HCT116 (cell line): Measurements from ENCODE around the gene ITPK1. TPM values are rescaled to one million over a fixed set of nuclear protein-coding genes. Genes with fewer than 3 reads are reported as not detected.

Experiments used
- ATAC-seq: fragments of 200-7000 bp; cut with Tn5 transposase; 2 replicates; pipeline ENCODE4 v1.9.1; 2020; ENCODE audit warnings: mild to moderate bottlenecking, moderate library complexity
- BruUV-seq: library from RNA; stranded (reverse); fragments of 400-500 nt; replicated peaks from 2 replicates; lab custom pipeline; 2021; lab: Mats Ljungman, UMichigan
- CTCF ChIA-PET: fragments of 300-600 bp; sonication (Branson Sonifier 250); formaldehyde crosslinking; loops from one replicate; lab custom pipeline; 2021; ENCODE audit warnings: antibody characterized with exemption; lab: Charles Lee
- POLR2A ChIA-PET: fragments of 300-600, 350-600 bp; sonication (Branson Sonifier 250); formaldehyde crosslinking; loops from one replicate; lab custom pipeline; 2021; ENCODE audit warnings: antibody characterized with exemption; lab: Charles Lee
- RAD21 ChIA-PET, 2 experiments: fragments of 300-600 bp; sonication (Branson Sonifier 250); formaldehyde crosslinking; loops; one replicate each; lab custom pipeline; 2023; ENCODE audit warnings: low total read pairs in 2 of 2; ENCODE audit not compliant: uncharacterized antibody in 2 of 2, unreplicated experiment in 2 of 2, low non-redundant PET in 1 of 2; lab: Charles Lee
- DNase-seq: peaks from one replicate; pipeline ENCODE4 v3.0.0-alpha.2; 2010; ENCODE audit warnings: low read depth, low spot score
- H2AFZ ChIP-seq: fragments of 200-600 bp; shearing (Covaris generic), sonication (generic); 2 replicates; pipeline ENCODE4 v1.6.1; 2017; ENCODE audit warnings: low read depth, mixed run types, mixed read lengths, antibody characterized with exemption, low read length; ENCODE audit not compliant: poor library complexity, severe bottlenecking
- H3K27ac ChIP-seq: 2 replicates; pipeline ENCODE4 v1.5.1; 2012; ENCODE audit warnings: low read depth, low read length
- H3K27me3 ChIP-seq: fragments of 200-600 bp; sonication (generic); 2 replicates; pipeline ENCODE4 v1.6.1; 2016; ENCODE audit warnings: mixed run types, low read length, mixed read lengths; ENCODE audit not compliant: insufficient read depth
- H3K36me3 ChIP-seq, 2 experiments: fragments of 200-500 bp in 1 of 2; fragments of 200-600 bp in 1 of 2; sonication (Bioruptor generic) in 1 of 2; sonication (generic) in 1 of 2; 2 replicates each; pipeline versions ENCODE4 v1.5.1 to v1.6.1; 2014 to 2016; ENCODE audit warnings: low read length in 2 of 2, inconsistent platforms in 1 of 2, mixed read lengths in 1 of 2, mixed run types in 1 of 2; ENCODE audit not compliant: insufficient read depth in 2 of 2, control insufficient read depth in 1 of 2
- H3K4me1 ChIP-seq, 2 experiments: fragments of 200-600 bp in 1 of 2; sonication (generic) in 1 of 2; 2 replicates each; pipeline versions ENCODE4 v1.5.1 to v1.6.1; 2012 to 2017; ENCODE audit warnings: low read length in 2 of 2, inconsistent platforms in 1 of 2, mild to moderate bottlenecking in 1 of 2, mixed read lengths in 1 of 2, mixed run types in 1 of 2, moderate library complexity in 1 of 2; ENCODE audit not compliant: insufficient read depth in 2 of 2, control insufficient read depth in 1 of 2
- H3K4me2 ChIP-seq: fragments of 200-600 bp; sonication (generic); 2 replicates; pipeline ENCODE4 v1.6.1; 2017; ENCODE audit warnings: mixed run types, low read length, mixed read lengths
- H3K4me3 ChIP-seq, 2 experiments: fragments of 200-600 bp in 1 of 2; sonication (generic) in 1 of 2; replicated peaks in 1 of 2; 2 replicates each; pipeline ENCODE4 v1.5.1; 2011 to 2016; ENCODE audit warnings: low read length in 2 of 2, control low read depth in 1 of 2, low read depth in 1 of 2, mild to moderate bottlenecking in 1 of 2, mixed read lengths in 1 of 2, mixed run types in 1 of 2
- H3K79me2 ChIP-seq: fragments of 200-600 bp; sonication (generic); 2 replicates; pipeline ENCODE4 v1.6.1; 2017; ENCODE audit warnings: mild to moderate bottlenecking, mixed run types, low read length, moderate library complexity, mixed read lengths; ENCODE audit not compliant: insufficient read depth
- H3K9ac ChIP-seq: fragments of 200-600 bp; sonication (generic); 2 replicates; pipeline ENCODE4 v1.6.1; 2016; ENCODE audit warnings: low read length, mixed read lengths
- H3K9me2 ChIP-seq: fragments of 200-600 bp; sonication (generic), shearing (Covaris generic); 2 replicates; pipeline ENCODE4 v1.6.1; 2017; ENCODE audit warnings: mixed run types, mild to moderate bottlenecking, moderate library complexity; ENCODE audit not compliant: insufficient read depth
- H3K9me3 ChIP-seq, 2 experiments: fragments of 200-500 bp in 1 of 2; fragments of 200-600 bp in 1 of 2; sonication (Bioruptor generic) in 1 of 2; sonication (generic) in 1 of 2; 2 replicates each; pipeline ENCODE4 v1.6.1; 2014 to 2017; ENCODE audit warnings: low read length in 2 of 2, mixed read lengths in 2 of 2, inconsistent platforms in 1 of 2, low read depth in 1 of 2, mild to moderate bottlenecking in 1 of 2, mixed run types in 1 of 2, moderate library complexity in 1 of 2; ENCODE audit not compliant: control insufficient read depth in 1 of 2, insufficient read depth in 1 of 2
- H4K20me1 ChIP-seq: fragments of 200-600 bp; sonication (generic), shearing (Covaris generic); 2 replicates; pipeline ENCODE4 v1.6.1; 2017; ENCODE audit warnings: mixed run types, mild to moderate bottlenecking, moderate library complexity; ENCODE audit not compliant: insufficient read depth
- EGR1 ChIP-seq: IDR thresholded peaks from 2 replicates; pipeline ENCODE4 v1.6.1; 2012; ENCODE audit warnings: low read depth
- ELF1 ChIP-seq: IDR thresholded peaks from 2 replicates; pipeline ENCODE4 v1.6.1; 2012; ENCODE audit warnings: low read depth, borderline replicate concordance
- EZH2phosphoT487 ChIP-seq: fragments of 200-600 bp; IDR thresholded peaks from 2 replicates; pipeline ENCODE4 v1.6.1; 2018; ENCODE audit warnings: antibody characterized with exemption, borderline replicate concordance
- POLR2AphosphoS5 ChIP-seq: IDR thresholded peaks from 2 replicates; pipeline ENCODE4 v1.6.1; 2011; ENCODE audit warnings: mild to moderate bottlenecking, low read depth, low read length, moderate library complexity
- SRF ChIP-seq: IDR thresholded peaks from 2 replicates; pipeline ENCODE4 v1.6.1; 2012; ENCODE audit warnings: low read depth
- TCF7L2 ChIP-seq: IDR thresholded peaks from 2 replicates; pipeline ENCODE4 v1.7.0; 2011; ENCODE audit warnings: borderline replicate concordance, inconsistent platforms; ENCODE audit not compliant: insufficient read depth, insufficient read length; ENCODE audit errors: extremely low read depth
- YY1 ChIP-seq: IDR thresholded peaks from 2 replicates; pipeline ENCODE4 v1.6.1; 2011; ENCODE audit warnings: low read length, low read depth, moderate library complexity, mild to moderate bottlenecking; ENCODE audit not compliant: insufficient replicate concordance; ENCODE audit errors: extremely low read depth
- intact Hi-C: fragments of 100-400 bp; cut with micrococcal nuclease; formaldehyde crosslinking; loops from 2 replicates; pipeline ENCODE4 v1.10.0; 2022
- total RNA-seq: library from RNA; stranded (reverse); gene quantifications from one replicate; pipeline ENCODE4 v1.2.1, GENCODE V29; 2021; ENCODE audit not compliant: unreplicated experiment
- TF ChIP-seq, protein P1 (sequence below): IDR thresholded peaks from 2 replicates; pipeline ENCODE4 v1.6.1; 2012
- TF ChIP-seq, protein P2 (sequence below): IDR thresholded peaks from 2 replicates; pipeline ENCODE4 v1.6.1; 2012; ENCODE audit warnings: low read depth

Gene ITPK1
- total RNA-seq, 1 experiment from 2014 or later, result 70.2 TPM

DNA sequence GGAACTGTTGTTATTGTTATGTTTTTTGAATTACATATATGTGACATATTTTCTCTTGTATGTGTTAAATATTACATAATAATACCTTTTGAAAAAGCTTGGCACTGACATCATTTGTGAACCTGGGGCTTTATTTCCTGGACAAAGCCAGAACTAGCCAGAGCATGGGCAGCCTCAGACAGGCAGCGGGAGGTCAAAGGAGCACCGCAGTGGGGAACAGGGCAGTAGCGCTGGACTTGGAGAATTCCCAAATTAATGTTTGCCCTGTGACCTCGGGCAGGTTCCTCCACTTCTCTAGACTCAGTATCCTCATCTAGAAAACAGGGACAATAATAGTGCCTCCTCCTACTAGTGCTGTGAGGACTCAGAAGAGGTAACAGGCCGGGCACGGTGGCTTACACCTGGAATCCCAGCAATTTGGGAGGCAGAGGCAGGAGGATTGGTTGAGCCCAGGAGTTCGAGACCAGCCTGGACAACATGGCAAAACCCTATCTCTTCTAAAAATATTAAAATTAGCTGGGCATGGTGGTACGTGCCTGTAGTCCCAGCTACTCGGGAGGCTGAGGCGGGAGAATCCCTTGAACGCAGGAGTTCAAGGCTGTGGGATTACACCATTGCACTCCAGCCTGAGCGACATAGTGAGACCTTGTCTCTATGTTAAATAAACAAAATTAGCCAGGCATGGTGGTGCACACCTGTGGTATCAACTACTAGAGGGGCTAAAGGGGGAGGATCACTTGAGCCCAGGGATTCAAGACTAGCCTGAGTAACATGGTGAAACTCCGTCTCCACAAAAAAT lies 27.3 kb upstream of the ITPK1 start:
- H3K9me2 ChIP-seq, result no peaks in the 10 kb centered on the region
- no peaks in the 10 kb centered on the region for H3K9me3 ChIP-seq
- ATAC-seq, result no peak
- ChIA-PET RAD21 (no interaction called here), POLR2A (no interaction called here), CTCF (interaction anchor here (1.1 to 1.4 kb wide), 3 partner anchors 11 to 191 kb away, joined by 3 to 5 read pairs (median 4); no protein-coding TSS in a partner anchor)
- no peaks in the 10 kb centered on the region for H3K79me2 ChIP-seq
- TF ChIP-seq, protein P1, sequence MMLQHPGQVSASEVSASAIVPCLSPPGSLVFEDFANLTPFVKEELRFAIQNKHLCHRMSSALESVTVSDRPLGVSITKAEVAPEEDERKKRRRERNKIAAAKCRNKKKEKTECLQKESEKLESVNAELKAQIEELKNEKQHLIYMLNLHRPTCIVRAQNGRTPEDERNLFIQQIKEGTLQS, result no peak
- TF ChIP-seq EZH2phosphoT487 (no peak), TCF7L2 (no peak), EGR1 (no peak), SRF (no peak), POLR2AphosphoS5 (no peak), ELF1 (no peak), YY1 (no peak)
- TF ChIP-seq, protein P2, sequence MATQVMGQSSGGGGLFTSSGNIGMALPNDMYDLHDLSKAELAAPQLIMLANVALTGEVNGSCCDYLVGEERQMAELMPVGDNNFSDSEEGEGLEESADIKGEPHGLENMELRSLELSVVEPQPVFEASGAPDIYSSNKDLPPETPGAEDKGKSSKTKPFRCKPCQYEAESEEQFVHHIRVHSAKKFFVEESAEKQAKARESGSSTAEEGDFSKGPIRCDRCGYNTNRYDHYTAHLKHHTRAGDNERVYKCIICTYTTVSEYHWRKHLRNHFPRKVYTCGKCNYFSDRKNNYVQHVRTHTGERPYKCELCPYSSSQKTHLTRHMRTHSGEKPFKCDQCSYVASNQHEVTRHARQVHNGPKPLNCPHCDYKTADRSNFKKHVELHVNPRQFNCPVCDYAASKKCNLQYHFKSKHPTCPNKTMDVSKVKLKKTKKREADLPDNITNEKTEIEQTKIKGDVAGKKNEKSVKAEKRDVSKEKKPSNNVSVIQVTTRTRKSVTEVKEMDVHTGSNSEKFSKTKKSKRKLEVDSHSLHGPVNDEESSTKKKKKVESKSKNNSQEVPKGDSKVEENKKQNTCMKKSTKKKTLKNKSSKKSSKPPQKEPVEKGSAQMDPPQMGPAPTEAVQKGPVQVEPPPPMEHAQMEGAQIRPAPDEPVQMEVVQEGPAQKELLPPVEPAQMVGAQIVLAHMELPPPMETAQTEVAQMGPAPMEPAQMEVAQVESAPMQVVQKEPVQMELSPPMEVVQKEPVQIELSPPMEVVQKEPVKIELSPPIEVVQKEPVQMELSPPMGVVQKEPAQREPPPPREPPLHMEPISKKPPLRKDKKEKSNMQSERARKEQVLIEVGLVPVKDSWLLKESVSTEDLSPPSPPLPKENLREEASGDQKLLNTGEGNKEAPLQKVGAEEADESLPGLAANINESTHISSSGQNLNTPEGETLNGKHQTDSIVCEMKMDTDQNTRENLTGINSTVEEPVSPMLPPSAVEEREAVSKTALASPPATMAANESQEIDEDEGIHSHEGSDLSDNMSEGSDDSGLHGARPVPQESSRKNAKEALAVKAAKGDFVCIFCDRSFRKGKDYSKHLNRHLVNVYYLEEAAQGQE, result no peak
- H3K27me3 ChIP-seq, result no peaks in the 10 kb centered on the region
- intact Hi-C loops, result no loop called here
- no peak overlapping the region for H3K4me2 ChIP-seq
- no TSS peak for BruUV-seq
- H3K36me3 ChIP-seq, result no peaks in the 10 kb centered on the region
- H4K20me1 ChIP-seq, result no peaks in the 10 kb centered on the region
- H3K27ac ChIP-seq, result no peak overlapping the region
- H3K4me1 ChIP-seq, result peaks cover 0 to 4% of the 10 kb centered on the region in 2 experiments; a peak in 1 of 4 replicates
- no peak overlapping the region for H2AFZ ChIP-seq
- no peak overlapping the region for H3K4me3 ChIP-seq
- H3K9ac ChIP-seq, result no peak overlapping the region
- DNase-seq, result no peak
